ENCODE results near the gene DLAT.

- TF ChIP-seq CTCF (IDR thresholded peaks at IDR 0.05) (no peak), POLR2A (IDR thresholded peaks at IDR 0.05) (peak in 1 of 2 donors; percentile 48)
Observed at GRCh38 chr11:112024773-112025678, at the start of gene DLAT.

Data from heart left ventricle (tissue), 13 donors.